ENCODE measurements around the gene GALNT17. TPM values are rescaled to one million over a fixed set of nuclear protein-coding genes. Genes with fewer than 3 reads are reported as not detected.

GALNT17 gene
- total and polyA plus RNA-seq, 5 donors from 2014 or later = not detected

DNA sequence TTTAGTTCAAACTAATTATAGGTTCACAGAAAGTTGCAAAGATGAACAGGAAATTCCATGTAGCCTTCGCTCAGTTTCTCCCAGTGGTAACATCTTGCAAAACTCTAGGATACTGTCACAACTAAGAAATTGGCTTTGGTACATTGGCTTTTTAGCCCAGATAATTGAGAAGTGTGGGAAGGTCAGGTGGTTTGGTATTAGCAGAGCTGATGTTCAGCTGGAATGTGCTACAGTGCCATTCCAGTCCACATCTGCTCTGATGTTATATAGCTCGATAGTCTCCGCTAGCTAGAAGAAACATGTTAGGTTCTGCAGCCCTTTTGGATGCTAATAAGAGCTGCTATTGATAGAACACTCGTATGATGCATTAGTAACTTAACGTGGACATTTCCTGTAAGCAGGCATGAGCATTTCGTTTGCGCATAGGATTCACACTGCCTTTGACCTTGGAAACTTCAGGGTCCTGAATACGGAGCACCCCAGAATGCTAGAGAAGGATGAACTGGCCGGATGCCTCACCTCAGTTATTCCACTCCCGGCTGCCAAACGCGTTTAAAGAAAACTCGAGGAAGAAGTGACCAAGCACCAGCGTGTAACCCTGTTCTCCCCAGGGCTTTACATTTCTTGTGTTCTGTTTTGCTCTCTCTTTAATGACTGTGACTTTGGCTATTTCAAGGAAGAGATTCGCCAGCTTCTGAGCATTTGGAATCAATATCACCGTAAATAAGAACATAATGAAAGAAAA is 271.4 kb downstream of the GALNT17 start:
- Histone ChIP-seq H3K27ac (ENCODE audit: insufficient read depth, low read length, poor library complexity, severe bottlenecking) (no peak overlapping the region), H3K27me3 (ENCODE audit: control insufficient read depth, insufficient read depth, low read length) (no peaks in the 10 kb centered on the region), H3K36me3 (ENCODE audit: control insufficient read depth, insufficient read depth, low read length) (no peaks in the 10 kb centered on the region), H3K4me1 (ENCODE audit: control insufficient read depth, insufficient read depth, low read length, poor library complexity, severe bottlenecking) (no peaks in the 10 kb centered on the region), H3K4me3 (ENCODE audit: low read depth, low read length) (no peak overlapping the region), H3K9me3 (ENCODE audit: control insufficient read depth in 2 of 2, low read length in 2 of 2) (peaks cover 0 to 3% of the 10 kb centered on the region in 2 experiments)
- Mint-ChIP-seq H3K36me3 (no peaks in the 10 kb centered on the region), H3K4me3 (no peak overlapping the region), H3K4me1 (no peaks in the 10 kb centered on the region), H3K27ac (no peak overlapping the region), H3K27me3 (no peaks in the 10 kb centered on the region), H3K9me3 (peaks cover 4 to 18% (median 7%) of the 10 kb centered on the region in 7 donors)
- DNase-seq (no peak), ATAC-seq (ENCODE audit: low read depth in 2 of 2) (no peak)

DNA sequence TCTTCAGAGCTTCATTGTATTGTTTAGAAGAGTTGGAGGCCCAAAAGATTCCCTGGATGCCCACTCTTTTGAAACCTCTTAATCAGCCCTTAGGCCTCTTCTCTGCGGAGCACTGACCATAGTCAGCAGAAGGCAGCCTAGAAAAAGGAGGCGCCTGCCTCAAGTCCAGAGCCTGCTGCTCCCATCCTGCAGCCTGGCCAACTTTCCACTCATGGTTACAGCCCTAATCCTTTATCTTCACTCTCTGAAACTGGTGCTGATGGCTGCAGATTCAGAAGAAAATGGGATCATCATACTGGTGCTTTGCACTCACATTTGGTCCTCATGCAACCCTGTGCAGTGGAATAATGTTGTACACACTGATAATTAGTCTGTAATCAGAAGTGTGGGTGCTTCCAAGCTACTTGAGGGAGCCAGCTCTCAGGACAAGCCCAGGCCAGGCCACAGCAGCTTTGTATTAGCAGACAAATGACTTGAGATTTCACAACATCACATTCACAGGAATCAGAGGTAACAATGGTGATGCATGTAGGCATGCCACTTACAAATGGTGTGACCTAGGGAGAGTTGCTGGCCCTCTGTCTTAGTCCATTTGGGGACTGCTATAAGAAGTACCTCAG is 272.9 kb downstream of the GALNT17 start:
- Mint-ChIP-seq H3K27ac (no peak overlapping the region), H3K4me3 (no peak overlapping the region)

DNA sequence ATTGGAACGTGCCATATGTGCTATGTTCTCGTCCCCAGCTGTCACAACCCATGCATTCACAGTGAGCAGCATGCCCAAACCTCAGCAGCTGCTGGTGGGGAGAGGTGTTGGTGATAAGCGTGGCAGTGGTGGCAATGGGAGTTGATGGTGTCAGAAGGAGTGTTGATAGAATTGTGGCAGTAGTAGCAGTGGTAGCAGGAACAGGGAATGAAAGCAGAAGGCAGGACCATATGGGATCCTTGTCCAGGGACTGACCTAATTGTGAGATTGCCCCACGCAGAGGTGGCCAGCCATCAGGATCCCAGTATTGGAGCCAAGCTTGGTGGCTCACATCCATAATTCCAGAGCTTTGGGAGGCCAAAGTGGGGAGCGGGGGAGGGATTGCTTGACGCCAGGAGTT is 276.3 kb downstream of the GALNT17 start:
- Histone ChIP-seq H3K27me3 (ENCODE audit: control insufficient read depth, insufficient read depth, low read length) (no peaks in the 10 kb centered on the region), H3K36me3 (ENCODE audit: control insufficient read depth, insufficient read depth, low read length) (no peaks in the 10 kb centered on the region), H3K4me3 (ENCODE audit: low read depth, low read length) (no peak overlapping the region), H3K9me3 (ENCODE audit: control insufficient read depth in 2 of 2, low read length in 2 of 2) (peaks cover 0 to 3% of the 10 kb centered on the region in 2 experiments), H3K27ac (ENCODE audit: insufficient read depth, low read length, poor library complexity, severe bottlenecking) (no peak overlapping the region), H3K4me1 (ENCODE audit: control insufficient read depth, insufficient read depth, low read length, poor library complexity, severe bottlenecking) (no peaks in the 10 kb centered on the region)
- no peak for DNase-seq
- H3K36me3 Mint-ChIP-seq = no peaks in the 10 kb centered on the region
- no peaks in the 10 kb centered on the region for H3K4me1 Mint-ChIP-seq
- no peak for ATAC-seq (ENCODE audit: low read depth in 2 of 2)
- H3K27ac Mint-ChIP-seq = no peak overlapping the region
- no peaks in the 10 kb centered on the region for H3K27me3 Mint-ChIP-seq
- H3K4me3 Mint-ChIP-seq = no peak overlapping the region
- peaks cover 0 to 29% (median 9%) of the 10 kb centered on the region in 7 donors for H3K9me3 Mint-ChIP-seq

More for the DNA sequence above, 272.9 kb downstream of the GALNT17 start:
- no peak for DNase-seq
- Histone ChIP-seq H3K27ac (ENCODE audit: insufficient read depth, low read length, poor library complexity, severe bottlenecking) (no peak overlapping the region), H3K4me1 (ENCODE audit: control insufficient read depth, insufficient read depth, low read length, poor library complexity, severe bottlenecking) (no peaks in the 10 kb centered on the region), H3K36me3 (ENCODE audit: control insufficient read depth, insufficient read depth, low read length) (no peaks in the 10 kb centered on the region), H3K4me3 (ENCODE audit: low read depth, low read length) (no peak overlapping the region), H3K9me3 (ENCODE audit: control insufficient read depth in 2 of 2, low read length in 2 of 2) (peaks cover 0 to 3% of the 10 kb centered on the region in 2 experiments), H3K27me3 (ENCODE audit: control insufficient read depth, insufficient read depth, low read length) (no peaks in the 10 kb centered on the region)
- no peaks in the 10 kb centered on the region for H3K27me3 Mint-ChIP-seq
- H3K9me3 Mint-ChIP-seq = peaks cover 4 to 17% (median 10%) of the 10 kb centered on the region in 7 donors
- ATAC-seq (ENCODE audit: low read depth in 2 of 2) = no peak
- H3K4me1 Mint-ChIP-seq = no peaks in the 10 kb centered on the region
- no peaks in the 10 kb centered on the region for H3K36me3 Mint-ChIP-seq

DNA sequence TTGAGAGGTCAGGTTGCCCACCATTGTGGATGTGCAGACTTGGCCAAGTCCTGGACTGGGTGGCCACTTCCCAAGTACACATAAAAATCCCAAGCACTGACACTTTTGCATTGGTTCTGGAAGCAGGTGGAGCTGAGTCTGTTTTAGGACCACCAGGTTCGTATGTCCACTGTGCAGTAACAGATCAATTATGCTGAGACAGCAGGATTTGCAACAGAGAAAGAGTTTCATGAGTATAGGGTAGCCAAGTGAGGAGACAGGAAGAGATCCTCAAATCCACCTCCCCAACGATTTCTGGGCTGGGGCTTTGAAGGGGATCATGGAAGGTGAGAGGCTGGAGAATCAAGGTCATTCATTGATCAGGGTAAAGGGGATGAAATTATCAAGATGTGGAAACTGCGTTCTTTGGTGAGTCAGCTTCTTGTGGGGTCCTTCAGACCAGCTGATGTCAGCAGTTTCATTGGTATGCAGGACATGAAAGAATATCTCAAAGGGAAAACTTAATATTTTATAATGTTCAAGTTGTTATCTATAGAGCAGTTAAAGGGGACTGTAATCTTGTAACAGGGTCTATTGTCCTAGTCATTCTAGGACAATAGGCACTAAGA is 277.7 kb downstream of the GALNT17 start:
- DNase-seq (no peak), ATAC-seq (ENCODE audit: low read depth in 2 of 2) (no peak)
- H3K27me3 Mint-ChIP-seq = no peaks in the 10 kb centered on the region
- H3K4me3 Mint-ChIP-seq = no peak overlapping the region
- H3K9me3 Mint-ChIP-seq = peaks cover 0 to 34% (median 9%) of the 10 kb centered on the region in 7 donors
- H3K4me1 Mint-ChIP-seq = no peaks in the 10 kb centered on the region
- H3K27ac ChIP-seq (ENCODE audit: insufficient read depth, low read length, poor library complexity, severe bottlenecking) = no peak overlapping the region
- no peak overlapping the region for H3K4me3 ChIP-seq (ENCODE audit: low read depth, low read length)
- no peaks in the 10 kb centered on the region for H3K27me3 ChIP-seq (ENCODE audit: control insufficient read depth, insufficient read depth, low read length)
- H3K9me3 ChIP-seq (ENCODE audit: control insufficient read depth in 2 of 2, low read length in 2 of 2) = peaks cover 0 to 3% of the 10 kb centered on the region in 2 experiments
- no peak overlapping the region for H3K27ac Mint-ChIP-seq
- H3K36me3 Mint-ChIP-seq = no peaks in the 10 kb centered on the region
- H3K36me3 ChIP-seq (ENCODE audit: control insufficient read depth, insufficient read depth, low read length) = no peaks in the 10 kb centered on the region
- H3K4me1 ChIP-seq (ENCODE audit: control insufficient read depth, insufficient read depth, low read length, poor library complexity, severe bottlenecking) = no peaks in the 10 kb centered on the region

DNA sequence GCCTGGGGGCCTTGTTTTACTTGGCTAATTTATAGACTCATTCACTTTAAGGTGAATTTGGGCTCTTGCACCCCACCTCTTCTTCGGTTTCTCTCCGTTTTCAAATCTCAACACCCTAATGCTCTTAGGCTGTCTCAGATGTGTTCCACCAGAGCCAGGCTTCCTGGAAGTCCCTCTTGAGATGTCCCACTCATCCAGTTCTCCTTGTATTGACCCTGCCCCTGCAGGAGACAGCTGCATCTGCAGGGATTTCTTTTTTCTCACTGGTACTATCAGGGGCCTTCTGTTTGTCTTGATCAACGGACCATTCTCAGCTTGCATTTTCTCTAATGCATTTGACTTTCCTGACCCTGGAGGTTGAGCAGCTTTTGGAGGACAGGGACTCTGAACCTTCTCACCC is 279.5 kb downstream of the GALNT17 start:
- Mint-ChIP-seq H3K27me3 (no peaks in the 10 kb centered on the region), H3K9me3 (peaks cover 0 to 34% (median 12%) of the 10 kb centered on the region in 7 donors), H3K36me3 (no peaks in the 10 kb centered on the region), H3K4me3 (no peak overlapping the region), H3K27ac (no peak overlapping the region), H3K4me1 (no peaks in the 10 kb centered on the region)
- Histone ChIP-seq H3K36me3 (ENCODE audit: control insufficient read depth, insufficient read depth, low read length) (no peaks in the 10 kb centered on the region), H3K9me3 (ENCODE audit: control insufficient read depth in 2 of 2, low read length in 2 of 2) (peaks cover 0 to 3% of the 10 kb centered on the region in 2 experiments), H3K4me3 (ENCODE audit: low read depth, low read length) (no peak overlapping the region), H3K27me3 (ENCODE audit: control insufficient read depth, insufficient read depth, low read length) (no peaks in the 10 kb centered on the region), H3K27ac (ENCODE audit: insufficient read depth, low read length, poor library complexity, severe bottlenecking) (no peak overlapping the region), H3K4me1 (ENCODE audit: control insufficient read depth, insufficient read depth, low read length, poor library complexity, severe bottlenecking) (no peaks in the 10 kb centered on the region)
- DNase-seq (no peak), ATAC-seq (ENCODE audit: low read depth in 2 of 2) (no peak)

DNA sequence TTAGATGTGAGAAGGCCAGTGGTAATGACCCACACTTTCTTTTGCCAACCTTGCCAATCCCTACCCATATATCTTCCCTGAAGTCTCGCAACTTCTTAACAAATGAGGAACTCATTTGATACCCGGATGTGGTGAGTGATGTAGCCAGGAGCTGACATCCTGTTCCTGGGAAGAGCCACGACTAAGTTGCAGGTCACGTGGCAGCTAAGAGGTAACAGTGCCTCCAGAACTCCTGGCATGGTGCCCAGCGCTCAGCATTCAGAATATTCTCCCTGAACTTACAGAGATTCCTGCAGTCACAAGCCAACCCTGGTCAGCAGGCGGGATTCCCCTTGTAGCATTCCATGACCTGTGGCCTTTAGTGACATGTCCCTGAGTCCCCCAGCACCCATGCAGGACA is 282.5 kb downstream of the GALNT17 start:
- H3K4me3 ChIP-seq (ENCODE audit: low read depth, low read length) = no peak overlapping the region
- Mint-ChIP-seq H3K27me3 (no peaks in the 10 kb centered on the region), H3K4me3 (no peak overlapping the region), H3K27ac (no peak overlapping the region), H3K4me1 (no peaks in the 10 kb centered on the region), H3K9me3 (peaks cover 0 to 36% (median 12%) of the 10 kb centered on the region in 7 donors), H3K36me3 (no peaks in the 10 kb centered on the region)
- ATAC-seq (ENCODE audit: low read depth in 2 of 2) = no peak
- H3K27ac ChIP-seq (ENCODE audit: insufficient read depth, low read length, poor library complexity, severe bottlenecking) = no peak overlapping the region
- H3K4me1 ChIP-seq (ENCODE audit: control insufficient read depth, insufficient read depth, low read length, poor library complexity, severe bottlenecking) = no peaks in the 10 kb centered on the region
- no peaks in the 10 kb centered on the region for H3K27me3 ChIP-seq (ENCODE audit: control insufficient read depth, insufficient read depth, low read length)
- H3K36me3 ChIP-seq (ENCODE audit: control insufficient read depth, insufficient read depth, low read length) = no peaks in the 10 kb centered on the region
- H3K9me3 ChIP-seq (ENCODE audit: control insufficient read depth in 2 of 2, low read length in 2 of 2) = peaks cover 0 to 3% of the 10 kb centered on the region in 2 experiments
- no peak for DNase-seq

DNA sequence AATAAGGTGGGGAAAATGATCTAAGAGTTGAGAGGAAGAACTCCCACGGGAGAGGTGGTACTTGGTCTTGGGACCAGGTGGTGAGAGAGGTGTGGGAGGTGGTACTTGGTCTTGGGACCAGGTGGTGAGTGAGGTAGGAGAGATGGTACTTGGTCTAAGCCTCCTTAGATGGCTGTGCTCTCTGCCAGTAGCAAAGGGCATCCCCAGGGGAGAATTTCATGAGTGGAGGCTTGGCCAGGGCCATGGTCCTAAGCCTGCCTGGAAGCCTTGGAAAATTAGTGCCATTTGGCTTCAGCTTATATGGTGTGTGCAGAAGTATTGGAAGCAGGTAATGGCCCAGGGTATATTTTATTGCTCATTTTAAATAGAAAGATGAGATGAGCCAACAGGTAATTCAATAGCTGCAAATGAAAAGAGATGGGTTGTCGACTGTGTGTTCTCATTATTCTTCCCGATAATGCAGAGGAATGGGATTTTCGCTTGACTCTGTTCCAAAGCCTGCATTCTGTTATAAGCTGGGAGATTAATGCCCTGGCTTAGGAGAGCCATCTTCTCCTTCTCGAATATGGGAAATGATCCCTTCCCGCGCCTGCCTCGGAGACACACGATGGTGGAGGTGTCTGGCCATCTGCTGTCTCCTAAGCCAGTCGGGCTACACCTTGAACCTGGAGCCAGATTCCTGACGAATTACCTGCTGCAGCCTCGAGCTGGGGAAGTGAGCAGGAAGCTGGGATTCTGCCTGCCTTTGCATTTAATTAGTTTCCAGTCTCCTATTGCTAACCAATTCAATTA is 287.8 kb downstream of the GALNT17 start:
- Histone ChIP-seq H3K4me1 (ENCODE audit: control insufficient read depth, insufficient read depth, low read length, poor library complexity, severe bottlenecking) (no peaks in the 10 kb centered on the region), H3K27ac (ENCODE audit: insufficient read depth, low read length, poor library complexity, severe bottlenecking) (no peak overlapping the region), H3K9me3 (ENCODE audit: control insufficient read depth in 2 of 2, low read length in 2 of 2) (peaks cover 5 to 8% of the 10 kb centered on the region in 2 experiments), H3K4me3 (ENCODE audit: low read depth, low read length) (no peak overlapping the region), H3K27me3 (ENCODE audit: control insufficient read depth, insufficient read depth, low read length) (no peaks in the 10 kb centered on the region), H3K36me3 (ENCODE audit: control insufficient read depth, insufficient read depth, low read length) (no peaks in the 10 kb centered on the region)
- H3K9me3 Mint-ChIP-seq = peaks cover 0 to 26% (median 10%) of the 10 kb centered on the region in 7 donors
- H3K27me3 Mint-ChIP-seq = no peaks in the 10 kb centered on the region
- no peak for DNase-seq
- H3K27ac Mint-ChIP-seq = no peak overlapping the region
- H3K4me1 Mint-ChIP-seq = no peaks in the 10 kb centered on the region
- H3K4me3 Mint-ChIP-seq = no peak overlapping the region
- no peak for ATAC-seq (ENCODE audit: low read depth in 2 of 2)
- H3K36me3 Mint-ChIP-seq = no peaks in the 10 kb centered on the region
